Measurements from ENCODE around the gene PPP2R2D.

The PPP2R2D gene

DNA sequence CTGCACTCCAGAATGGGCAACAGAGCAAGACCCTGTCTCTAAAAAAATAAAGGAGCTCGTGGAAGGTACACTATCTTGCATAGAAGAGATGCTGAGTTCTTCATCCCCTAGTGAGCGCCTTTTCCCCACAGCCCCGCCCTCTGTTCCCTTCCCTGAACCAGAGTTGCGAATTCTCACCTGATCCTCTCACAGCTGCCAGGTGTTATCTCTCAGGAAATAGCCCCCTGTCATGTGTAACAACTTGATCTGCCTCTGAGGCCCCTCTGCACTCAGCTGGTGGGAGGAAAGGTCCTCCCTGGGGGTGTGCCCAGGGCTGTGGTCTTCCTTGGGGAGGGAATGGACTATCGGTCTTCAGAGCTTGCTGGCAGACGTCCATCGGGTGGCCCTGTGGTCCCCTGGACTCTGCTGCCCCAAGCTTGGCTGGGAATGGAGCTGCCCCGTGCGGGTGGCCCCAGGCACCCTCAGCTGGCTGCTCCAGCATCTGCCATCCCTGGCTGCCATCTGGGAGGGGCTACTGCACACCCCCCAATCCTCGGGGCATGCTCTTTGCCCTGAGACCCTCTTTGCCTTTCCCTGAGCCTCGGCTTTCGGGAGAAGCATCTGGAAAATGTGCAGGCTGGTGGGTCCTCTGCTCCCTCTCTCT is 102.6 kb downstream of the PPP2R2D start:
- no peak for DNase-seq

DNA sequence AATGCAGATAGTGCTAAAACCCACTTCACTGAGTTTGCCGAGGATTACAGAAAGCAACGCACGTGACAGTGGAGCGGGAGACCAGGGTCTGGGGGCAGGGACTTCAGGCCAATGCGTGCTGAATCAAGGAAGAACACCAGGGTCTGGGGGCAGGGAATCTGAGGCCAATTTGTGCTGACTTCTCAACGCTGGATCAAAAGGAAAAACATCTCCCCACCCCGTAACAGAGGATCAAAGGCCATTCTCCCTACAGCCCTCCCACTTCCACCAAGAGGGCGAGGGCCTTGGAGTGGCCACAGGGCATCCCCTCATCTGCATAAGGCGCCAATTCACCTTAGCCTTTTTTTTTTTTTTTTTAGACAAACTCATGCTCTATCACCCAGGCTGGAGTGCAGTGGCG is 103.2 kb downstream of the PPP2R2D start:
- DNase-seq, result no peak

DNA sequence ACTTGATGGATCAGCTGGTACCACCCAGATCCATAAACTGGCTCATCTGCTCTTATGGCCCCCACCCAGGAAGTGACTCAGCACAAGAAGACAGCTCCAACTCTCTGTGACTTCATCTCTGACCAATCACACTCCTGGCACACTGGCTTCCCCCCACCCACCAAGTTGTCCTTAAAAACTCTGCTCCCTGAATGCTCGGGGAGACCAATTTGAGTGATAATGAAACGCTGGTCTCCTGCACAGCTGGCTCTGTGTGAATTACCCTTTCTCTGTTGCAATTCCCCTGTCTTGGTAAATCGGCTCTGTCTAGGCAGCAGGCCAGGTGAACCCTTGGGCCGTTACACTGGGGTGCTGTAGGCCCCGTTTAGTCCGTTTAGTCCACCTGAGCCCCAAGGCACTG is 104.3 kb downstream of the PPP2R2D start:
- DNase-seq, result no peak

DNA sequence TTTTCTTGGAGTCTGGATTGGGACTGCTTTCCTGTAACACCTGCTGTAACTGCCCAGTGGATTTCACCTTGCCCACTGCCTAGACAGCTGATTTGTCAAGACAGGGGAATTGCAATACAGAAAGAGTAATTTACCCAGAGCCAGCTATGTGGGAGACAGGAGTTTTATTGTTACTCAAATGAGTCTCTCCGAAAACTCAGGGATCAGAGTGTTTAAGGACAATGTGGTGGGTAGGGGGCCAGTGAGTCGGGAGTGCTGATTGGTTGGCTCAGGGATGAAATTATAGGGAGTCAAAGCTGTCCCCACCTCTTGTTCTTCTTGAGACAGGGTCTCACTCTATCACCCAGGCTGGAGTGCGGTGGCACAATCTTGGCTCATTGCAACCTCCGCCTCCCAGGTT is 106.2 kb downstream of the PPP2R2D start:
- DNase-seq, result no peak

DNA sequence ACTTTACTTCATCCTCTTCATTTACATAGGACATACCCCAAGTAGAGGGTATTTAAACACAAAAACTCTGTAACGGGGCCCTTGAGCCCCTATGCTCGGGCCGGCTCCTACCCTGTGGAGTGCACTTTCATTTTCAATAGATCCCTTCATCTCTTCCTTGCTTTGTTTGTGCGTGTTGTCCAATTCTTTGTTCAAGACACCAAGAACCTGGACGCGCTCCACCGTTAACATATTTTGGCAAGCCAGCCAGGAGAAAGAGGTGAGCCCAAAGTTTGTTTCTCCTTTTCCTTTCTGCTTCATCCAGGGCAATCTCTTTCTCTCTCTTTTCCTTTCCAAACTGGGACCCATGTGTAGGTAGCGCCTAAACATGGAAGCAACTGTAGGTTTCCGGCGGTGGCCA is 106.9 kb downstream of the PPP2R2D start:
- no peak for DNase-seq
